HG03342 (cell line): ENCODE data around the gene HIGD1B.
A peak's percentile ranks its signal among the peaks of the same experiment; 100 is the strongest.

ENCODE experiments used
- ATAC-seq: cut with Tn5 transposase; IDR thresholded peaks from one replicate; pipeline ENCODE4 v1.9.1; 2021; ENCODE audit warnings: mild to moderate bottlenecking, moderate library complexity; ENCODE audit not compliant: unreplicated experiment

The HIGD1B gene

GRCh38 chr17:44877121-44877520 is 29.4 kb downstream of the HIGD1B start:
- no peak for ATAC-seq

- ATAC-seq, result no peak
These were observed 31.0 kb downstream of the HIGD1B start for GRCh38 chr17:44878627-44879221.

GRCh38 chr17:44879376-44879775 is 31.7 kb downstream of the HIGD1B start:
- no peak for ATAC-seq

GRCh38 chr17:44880062-44880461 is 32.4 kb downstream of the HIGD1B start:
- ATAC-seq, result no peak

- no peak for ATAC-seq
These were observed 33.5 kb downstream of the HIGD1B start for GRCh38 chr17:44881145-44881544.

- ATAC-seq, result no peak
These were observed 37.3 kb downstream of the HIGD1B start for GRCh38 chr17:44884941-44885340.

- no peak for ATAC-seq
These were observed 39.3 kb downstream of the HIGD1B start for GRCh38 chr17:44887016-44887415.

- no peak for ATAC-seq
These were observed 40.6 kb downstream of the HIGD1B start for GRCh38 chr17:44887971-44888954.

GRCh38 chr17:44889003-44889402 is 41.3 kb downstream of the HIGD1B start:
- no peak for ATAC-seq

GRCh38 chr17:44892250-44892649 is 44.6 kb downstream of the HIGD1B start:
- ATAC-seq, result no peak

- ATAC-seq, result no peak
These were observed 47.0 kb downstream of the HIGD1B start for GRCh38 chr17:44894642-44895041.

- ATAC-seq, result no peak
These were observed 51.0 kb downstream of the HIGD1B start for GRCh38 chr17:44898768-44899073.

- peak; percentile 66 for ATAC-seq
These were observed 51.5 kb downstream of the HIGD1B start, which contains the start of gene EFTUD2 for GRCh38 chr17:44899074-44899782. TSS of gene EFTUD2 (minus strand) at chr17:44899445. CDS start at chr17:44894521, 4,924 bp downstream.
